Measurements from ENCODE around the gene CCR6. TPM values are rescaled to one million over a fixed set of nuclear protein-coding genes. Genes with fewer than 3 reads are reported as not detected.
"Not testable (repeated sequence)": the region's sequence is repeated elsewhere in the genome, so short reads cannot be mapped to it uniquely, and the experiment has no call there.

The CCR6 gene
- total RNA-seq, 1 donor from 2014 or later = not detected

DNA sequence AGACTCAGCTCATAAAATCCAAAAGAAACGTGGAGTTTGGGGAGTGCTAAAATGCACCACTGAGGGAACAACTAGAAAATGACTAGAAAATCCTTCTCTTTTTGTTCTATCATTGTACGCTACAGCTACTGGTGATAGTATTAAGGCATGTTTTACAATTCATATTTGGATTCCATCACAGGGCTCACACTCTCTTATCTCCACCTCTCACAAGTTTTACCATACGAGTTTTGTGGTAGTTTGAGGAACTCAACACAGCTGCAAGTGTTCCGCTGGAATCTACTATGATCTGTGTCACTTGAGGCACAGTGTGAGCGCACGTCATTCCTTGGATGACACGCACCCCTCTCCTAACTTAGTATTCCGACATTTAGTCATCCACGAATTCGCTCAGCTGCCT, 44.8 kb downstream of the CCR6 start:
- H3K27ac Mint-ChIP-seq; H3K4me3 Mint-ChIP-seq; H3K4me1 Mint-ChIP-seq; H3K27me3 Mint-ChIP-seq; H3K36me3 Mint-ChIP-seq (ENCODE audit: low read depth); intact Hi-C loops (cut with micrococcal nuclease); DNase-seq; H3K9me3 Mint-ChIP-seq: not testable (repeated sequence)

GRCh38 chr6:167168296-167168695, 45.4 kb downstream of the CCR6 start:
- H3K36me3 Mint-ChIP-seq (ENCODE audit: low read depth); H3K4me1 Mint-ChIP-seq; H3K9me3 Mint-ChIP-seq; H3K4me3 Mint-ChIP-seq; H3K27me3 Mint-ChIP-seq; intact Hi-C loops (cut with micrococcal nuclease); DNase-seq; H3K27ac Mint-ChIP-seq: not testable (repeated sequence)

- H3K4me3 Mint-ChIP-seq; H3K4me1 Mint-ChIP-seq; H3K9me3 Mint-ChIP-seq; H3K36me3 Mint-ChIP-seq (ENCODE audit: low read depth); DNase-seq; intact Hi-C loops (cut with micrococcal nuclease); H3K27me3 Mint-ChIP-seq; H3K27ac Mint-ChIP-seq: not testable (repeated sequence)
Observed at GRCh38 chr6:167169867-167170266, 47.0 kb downstream of the CCR6 start.

- H3K4me1 Mint-ChIP-seq; H3K36me3 Mint-ChIP-seq (ENCODE audit: low read depth); intact Hi-C loops (cut with micrococcal nuclease); DNase-seq; H3K9me3 Mint-ChIP-seq; H3K27me3 Mint-ChIP-seq; H3K4me3 Mint-ChIP-seq; H3K27ac Mint-ChIP-seq: not testable (repeated sequence)
Observed at GRCh38 chr6:167171300-167171699, 48.4 kb downstream of the CCR6 start.

GRCh38 chr6:167172011-167172410, 49.1 kb downstream of the CCR6 start:
- H3K9me3 Mint-ChIP-seq; H3K4me3 Mint-ChIP-seq; H3K27me3 Mint-ChIP-seq; H3K36me3 Mint-ChIP-seq (ENCODE audit: low read depth); H3K4me1 Mint-ChIP-seq; DNase-seq; H3K27ac Mint-ChIP-seq; intact Hi-C loops (cut with micrococcal nuclease): not testable (repeated sequence)

DNA sequence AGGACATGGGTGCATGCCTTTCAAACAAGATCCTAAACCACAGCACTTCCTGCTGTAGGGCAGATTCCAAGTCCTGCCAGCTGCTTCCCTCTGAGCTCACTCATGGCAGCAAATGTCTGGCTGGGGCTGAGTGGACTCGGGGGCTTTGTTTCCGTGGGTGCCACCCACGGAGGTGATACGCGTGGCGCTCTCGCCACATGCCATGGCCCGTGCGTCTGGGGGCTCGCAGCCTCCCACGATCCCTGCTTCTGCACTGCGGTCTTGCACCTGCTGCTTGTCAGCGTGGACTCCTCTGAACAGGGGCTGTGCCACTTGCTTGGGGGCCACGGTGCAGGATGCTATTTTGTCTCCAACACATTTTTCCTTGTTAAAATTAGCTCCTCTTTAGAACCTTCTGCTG, 54.4 kb downstream of the CCR6 start:
- H3K27ac Mint-ChIP-seq; H3K9me3 Mint-ChIP-seq; intact Hi-C loops (cut with micrococcal nuclease); H3K36me3 Mint-ChIP-seq (ENCODE audit: low read depth); H3K4me1 Mint-ChIP-seq; DNase-seq; H3K4me3 Mint-ChIP-seq; H3K27me3 Mint-ChIP-seq: not testable (repeated sequence)

DNA sequence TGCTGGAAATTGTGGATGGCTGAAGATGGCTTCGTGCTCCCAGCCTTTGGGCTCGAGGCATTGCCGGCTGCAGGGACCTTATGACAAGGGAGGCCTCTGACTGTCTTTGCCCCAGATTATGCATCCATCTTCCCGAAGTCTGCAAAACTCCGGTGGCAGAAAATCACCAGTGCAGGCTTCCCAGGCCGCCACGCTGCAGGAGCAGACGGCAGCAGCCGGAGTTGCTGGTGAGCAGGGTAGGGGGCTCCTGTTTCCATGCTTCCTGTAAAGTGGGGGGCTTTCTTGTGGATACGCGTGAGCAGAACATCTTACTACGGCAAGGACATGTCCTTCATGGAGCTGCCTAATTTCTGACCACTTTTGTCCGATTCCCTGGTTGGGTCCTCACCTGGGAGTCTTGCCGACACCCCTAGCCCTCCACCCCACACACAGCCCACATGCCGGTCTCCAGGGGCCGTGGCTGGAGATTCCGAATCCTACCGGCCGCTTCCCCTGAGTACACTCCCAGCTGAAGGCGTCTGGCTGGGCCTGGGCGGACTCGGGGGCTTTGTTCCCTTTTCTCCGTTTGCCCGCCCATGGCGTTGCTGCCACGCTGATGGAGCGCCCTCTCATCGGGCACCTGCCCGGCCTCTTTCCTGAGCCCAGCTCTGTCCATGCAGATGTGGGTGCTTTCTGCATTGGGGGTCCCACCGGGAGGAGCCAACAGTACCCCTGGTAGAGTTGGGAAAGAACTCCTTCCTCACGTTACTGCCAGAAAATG, 56.2 kb downstream of the CCR6 start:
- H3K9me3 Mint-ChIP-seq; intact Hi-C loops (cut with micrococcal nuclease); H3K27ac Mint-ChIP-seq: not testable (repeated sequence)

DNA sequence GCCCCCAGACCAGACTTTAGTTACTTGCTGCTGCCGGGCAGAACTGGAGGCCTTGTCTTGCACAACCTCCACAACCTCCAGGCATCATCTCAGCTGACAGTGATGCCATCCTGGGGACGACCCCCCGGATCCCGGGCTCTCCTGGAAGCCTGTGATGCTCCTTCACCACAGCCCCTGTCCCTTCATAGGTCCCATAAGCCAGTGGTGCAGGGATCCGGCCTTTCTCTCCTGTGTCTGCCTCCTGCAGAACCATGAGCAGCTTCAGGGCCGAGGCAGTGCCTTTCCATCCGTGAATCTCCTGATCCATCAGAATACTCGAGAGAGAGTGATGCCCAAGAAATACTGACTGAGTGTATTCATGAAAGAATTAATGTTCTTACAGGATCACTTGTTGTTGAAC, 57.2 kb downstream of the CCR6 start:
- H3K9me3 Mint-ChIP-seq; H3K36me3 Mint-ChIP-seq (ENCODE audit: low read depth); H3K27ac Mint-ChIP-seq; H3K4me1 Mint-ChIP-seq; H3K27me3 Mint-ChIP-seq; DNase-seq; intact Hi-C loops (cut with micrococcal nuclease); H3K4me3 Mint-ChIP-seq: not testable (repeated sequence)

More for the DNA sequence above, 56.2 kb downstream of the CCR6 start:
- H3K27me3 Mint-ChIP-seq; DNase-seq; H3K4me1 Mint-ChIP-seq; H3K36me3 Mint-ChIP-seq (ENCODE audit: low read depth); H3K4me3 Mint-ChIP-seq: not testable (repeated sequence)

- H3K27ac Mint-ChIP-seq; H3K9me3 Mint-ChIP-seq; H3K36me3 Mint-ChIP-seq (ENCODE audit: low read depth); H3K4me1 Mint-ChIP-seq; intact Hi-C loops (cut with micrococcal nuclease); H3K27me3 Mint-ChIP-seq; DNase-seq; H3K4me3 Mint-ChIP-seq: not testable (repeated sequence)
Observed at GRCh38 chr6:167181351-167181750, 58.5 kb downstream of the CCR6 start.

DNA sequence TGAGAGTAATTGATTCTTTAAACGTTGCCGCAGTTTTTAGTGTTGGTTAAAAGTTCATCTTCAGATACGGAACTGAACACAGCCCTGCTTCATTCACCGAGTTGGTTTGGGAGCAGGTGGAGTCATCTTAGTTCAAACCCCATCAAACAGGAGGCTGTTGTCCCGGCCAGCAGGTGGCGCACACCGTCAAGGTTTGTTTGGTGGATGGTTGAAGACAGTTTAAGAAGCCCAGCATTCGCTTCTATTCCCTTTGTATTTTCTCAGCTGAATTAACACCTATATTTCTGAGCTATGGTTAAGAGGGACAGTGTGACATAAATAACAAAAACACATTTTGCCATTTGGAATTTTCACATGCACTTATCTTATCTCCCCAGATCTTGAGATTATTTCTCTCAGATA, 60.0 kb downstream of the CCR6 start:
- H3K27me3 Mint-ChIP-seq; DNase-seq; H3K4me1 Mint-ChIP-seq; H3K36me3 Mint-ChIP-seq (ENCODE audit: low read depth); H3K27ac Mint-ChIP-seq; H3K9me3 Mint-ChIP-seq; intact Hi-C loops (cut with micrococcal nuclease); H3K4me3 Mint-ChIP-seq: not testable (repeated sequence)

- H3K4me1 Mint-ChIP-seq; H3K36me3 Mint-ChIP-seq (ENCODE audit: low read depth); H3K4me3 Mint-ChIP-seq; H3K27ac Mint-ChIP-seq; DNase-seq; H3K27me3 Mint-ChIP-seq; H3K9me3 Mint-ChIP-seq; intact Hi-C loops (cut with micrococcal nuclease): not testable (repeated sequence)
Observed at GRCh38 chr6:167185101-167185500, 62.2 kb downstream of the CCR6 start.

- DNase-seq; H3K27me3 Mint-ChIP-seq; H3K4me3 Mint-ChIP-seq; H3K4me1 Mint-ChIP-seq; H3K36me3 Mint-ChIP-seq (ENCODE audit: low read depth); intact Hi-C loops (cut with micrococcal nuclease); H3K9me3 Mint-ChIP-seq; H3K27ac Mint-ChIP-seq: not testable (repeated sequence)
Observed at GRCh38 chr6:167187275-167187674, 64.4 kb downstream of the CCR6 start.

Other genes with a start within 250 kb of the CCR6 start
- 93.3 and 108 TPM in 2 replicates for gene RNASET2, start 166.5 kb upstream of the CCR6 start, total RNA-seq
- gene CEP43, start 123.7 kb upstream of the CCR6 start, total RNA-seq = 21.1 and 23.0 TPM in 2 replicates
- gene GPR31, start 34.9 kb downstream of the CCR6 start, total RNA-seq = not detected in 2 replicates
- not detected in 2 replicates for gene UNC93A, start 168.2 kb downstream of the CCR6 start, total RNA-seq
- not detected in 2 replicates for gene TTLL2, start 202.0 kb downstream of the CCR6 start, total RNA-seq